K562 (cell line): ENCODE measurements around the gene YPEL2.

Source experiments
- CEBPB ChIP-seq: fragments of 450-650 bp; IDR thresholded peaks from 2 replicates; pipeline ENCODE4 v1.6.1; 2016; ENCODE audit warnings: missing genetic modification characterization, missing compliant biosample characterization
- HMG20B ChIP-seq: fragments of 250-450 bp; sonication (Bioruptor Pico); IDR thresholded peaks from 2 replicates; pipeline ENCODE4 v1.5.0; 2021; ENCODE audit warnings: mild to moderate bottlenecking
- KLF16 ChIP-seq: IDR thresholded peaks from 2 replicates; pipeline ENCODE4 v1.6.1; 2016; ENCODE audit warnings: antibody characterized with exemption
- NBN ChIP-seq: fragments of 450-650 bp; IDR thresholded peaks from 2 replicates; pipeline ENCODE4 v1.6.1; 2016; ENCODE audit warnings: low read depth, mild to moderate bottlenecking
- NR2C2 ChIP-seq, 2 experiments: fragments of 200-800 bp in 1 of 2; sonication (Bioruptor generic) in 1 of 2; sonication (generic) in 1 of 2; formaldehyde crosslinking in 1 of 2; IDR thresholded peaks; 2 replicates each; pipeline versions ENCODE4 v1.6.1 to v1.8.0; 2016 to 2022; ENCODE audit warnings: mild to moderate bottlenecking in 1 of 2, missing compliant biosample characterization in 1 of 2, missing genetic modification characterization in 1 of 2, missing genetic modification reagents in 1 of 2
- PHF21A ChIP-seq: fragments of 450-650 bp; IDR thresholded peaks from 2 replicates; pipeline ENCODE4 v1.6.1; 2017; ENCODE audit warnings: low read depth, borderline replicate concordance
- POLR2A ChIP-seq: fragments of 450-650 bp; conservative IDR thresholded peaks from 2 replicates; pipeline ENCODE4 v1.6.1; 2016
- STAT5A ChIP-seq: IDR thresholded peaks from 2 replicates; pipeline ENCODE4 v1.6.1; 2012; ENCODE audit warnings: low read length, inconsistent platforms, borderline replicate concordance
- TBL1XR1 ChIP-seq, 2 experiments: IDR thresholded peaks; 2 replicates each; pipeline ENCODE4 v1.6.1; 2012; ENCODE audit warnings: improper control_type of control experiment in 2 of 2, low read length in 2 of 2, mild to moderate bottlenecking in 1 of 2
- XRCC5 ChIP-seq: fragments of 200-400 bp; formaldehyde crosslinking; IDR thresholded peaks from 2 replicates; pipeline ENCODE4 v1.6.1; 2017; ENCODE audit warnings: low read depth, mild to moderate bottlenecking, low read length
- ZNF57 ChIP-seq: fragments of 450-650 bp; formaldehyde crosslinking; IDR thresholded peaks from 2 replicates; pipeline ENCODE4 v1.4.0; 2020; ENCODE audit warnings: mild to moderate bottlenecking, moderate library complexity
- TF ChIP-seq, protein P1 (sequence below), 3 experiments: IDR thresholded peaks in 2 of 3; conservative IDR thresholded peaks in 1 of 3; 2 replicates each; pipeline ENCODE4 v1.5.1; 2011 to 2012; ENCODE audit warnings: low read length in 3 of 3, mild to moderate bottlenecking in 3 of 3, control low read depth in 2 of 3, improper control_type of control experiment in 1 of 3, inconsistent platforms in 1 of 3, low read depth in 1 of 3, mixed read lengths in 1 of 3, moderate library complexity in 1 of 3; ENCODE audit not compliant: insufficient read depth in 2 of 3

DNA sequence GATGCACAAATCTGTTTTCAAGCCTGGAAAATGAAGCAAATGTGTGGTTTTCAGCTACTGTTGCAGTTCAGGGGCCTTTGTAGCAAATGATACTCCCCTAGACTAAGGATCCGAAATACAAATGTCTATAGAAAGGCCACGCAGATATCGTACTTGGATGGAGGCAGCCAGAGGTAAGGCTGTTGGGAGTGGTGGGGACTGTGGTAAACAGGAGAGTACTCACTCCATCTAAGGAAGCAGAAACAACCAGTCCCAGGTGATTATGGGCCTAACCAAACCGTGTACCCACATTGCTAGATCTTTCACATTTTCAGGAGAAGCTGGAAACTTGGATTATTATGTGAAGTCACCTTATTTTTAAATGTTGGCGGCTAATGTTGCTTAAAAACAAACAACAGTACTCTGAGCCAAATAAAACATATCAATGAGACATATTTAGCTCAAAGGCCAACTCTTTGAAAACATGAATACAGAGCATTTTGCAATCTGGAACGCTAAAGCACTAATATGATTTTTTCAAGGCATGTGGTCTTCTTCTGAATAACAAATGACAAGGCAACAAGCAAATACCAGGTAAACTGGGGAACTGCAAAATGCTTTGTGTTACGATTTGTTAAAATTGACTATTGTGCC lies 110.1 kb downstream of the YPEL2 start:
- no peak for TF ChIP-seq STAT5A
- TF ChIP-seq, protein P1, sequence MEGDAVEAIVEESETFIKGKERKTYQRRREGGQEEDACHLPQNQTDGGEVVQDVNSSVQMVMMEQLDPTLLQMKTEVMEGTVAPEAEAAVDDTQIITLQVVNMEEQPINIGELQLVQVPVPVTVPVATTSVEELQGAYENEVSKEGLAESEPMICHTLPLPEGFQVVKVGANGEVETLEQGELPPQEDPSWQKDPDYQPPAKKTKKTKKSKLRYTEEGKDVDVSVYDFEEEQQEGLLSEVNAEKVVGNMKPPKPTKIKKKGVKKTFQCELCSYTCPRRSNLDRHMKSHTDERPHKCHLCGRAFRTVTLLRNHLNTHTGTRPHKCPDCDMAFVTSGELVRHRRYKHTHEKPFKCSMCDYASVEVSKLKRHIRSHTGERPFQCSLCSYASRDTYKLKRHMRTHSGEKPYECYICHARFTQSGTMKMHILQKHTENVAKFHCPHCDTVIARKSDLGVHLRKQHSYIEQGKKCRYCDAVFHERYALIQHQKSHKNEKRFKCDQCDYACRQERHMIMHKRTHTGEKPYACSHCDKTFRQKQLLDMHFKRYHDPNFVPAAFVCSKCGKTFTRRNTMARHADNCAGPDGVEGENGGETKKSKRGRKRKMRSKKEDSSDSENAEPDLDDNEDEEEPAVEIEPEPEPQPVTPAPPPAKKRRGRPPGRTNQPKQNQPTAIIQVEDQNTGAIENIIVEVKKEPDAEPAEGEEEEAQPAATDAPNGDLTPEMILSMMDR (IDR thresholded peaks at IDR 0.05 in 2 of 3, conservative IDR thresholded peaks at IDR 0.05 in 1 of 3; ENCODE audit: insufficient read depth in 2 of 3, low read depth in 1 of 3, low read length in 3 of 3), result no peak
- TF ChIP-seq POLR2A, result no peak
- no peak for TF ChIP-seq NBN
- no peak for TF ChIP-seq HMG20B
- no peak for TF ChIP-seq CEBPB (tag)
- TF ChIP-seq KLF16, result no peak
- TF ChIP-seq PHF21A, result no peak
- no peak for TF ChIP-seq TBL1XR1 (IDR thresholded peaks at IDR 0.05; ENCODE audit: low read length in 2 of 2)
- TF ChIP-seq ZNF57 (CRISPR knock-in tag), result no peak
- no peak for TF ChIP-seq XRCC5
- no peak for TF ChIP-seq NR2C2 (CRISPR knock-in tag; IDR thresholded peaks at IDR 0.05)
- no peak; the same call in 1 of the 2 replicates for TF ChIP-seq NR2C2 (tag; IDR thresholded peaks at IDR 0.05)
